HEK293 (cell line): ENCODE measurements around the gene ARHGAP26.

Experiments
- HOXA7 ChIP-seq: sonication (generic); formaldehyde crosslinking; IDR thresholded peaks from 2 replicates; pipeline ENCODE4 v1.8.1; 2022; ENCODE audit warnings: missing genetic modification reagents, borderline replicate concordance
- REPIN1 ChIP-seq: fragments of 450-650 bp; formaldehyde crosslinking; IDR thresholded peaks from 2 replicates; pipeline ENCODE4 v1.5.1; 2017; ENCODE audit warnings: missing biosample characterization, missing genetic modification characterization, low read depth
- ZNF626 ChIP-seq: fragments of 450-650 bp; sonication (Bioruptor Pico); formaldehyde crosslinking; IDR thresholded peaks from 2 replicates; pipeline ENCODE4 v1.5.1; 2018; ENCODE audit warnings: missing biosample characterization, missing genetic modification characterization, inconsistent platforms
- TF ChIP-seq, protein P1 (sequence below): fragments of 450-650 bp; formaldehyde crosslinking; IDR thresholded peaks from 2 replicates; pipeline ENCODE4 v1.5.1; 2016; ENCODE audit warnings: missing biosample characterization, missing genetic modification characterization, borderline replicate concordance
- TF ChIP-seq, protein P2 (sequence below): fragments of 450-650 bp; formaldehyde crosslinking; IDR thresholded peaks from 2 replicates; pipeline ENCODE4 v1.5.1; 2016; ENCODE audit warnings: missing biosample characterization, missing genetic modification characterization
- TF ChIP-seq, protein P3 (sequence below): fragments of 450-650 bp; formaldehyde crosslinking; IDR thresholded peaks from 2 replicates; pipeline ENCODE4 v1.5.1; 2017; ENCODE audit warnings: missing biosample characterization, missing genetic modification characterization

DNA sequence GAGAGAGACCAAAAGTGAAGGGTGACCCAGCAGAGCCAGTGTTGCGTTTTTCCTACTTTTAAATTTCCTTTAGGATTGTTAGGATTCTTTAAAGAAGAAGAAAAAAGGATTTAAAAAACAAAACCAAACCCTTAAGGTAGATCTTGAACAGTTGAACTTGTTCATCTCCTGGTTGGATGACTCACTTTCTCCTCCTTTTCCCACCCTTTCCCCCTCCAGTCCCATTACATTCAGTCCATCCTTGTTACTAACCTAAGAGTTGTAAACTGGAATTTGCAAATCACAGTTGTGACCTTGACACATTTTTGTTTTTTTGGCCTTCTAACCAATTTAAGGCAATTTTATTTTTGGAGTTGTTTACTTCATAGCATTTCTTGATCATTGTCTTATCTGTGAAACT lies 289.2 kb downstream of the ARHGAP26 start:
- no peak for TF ChIP-seq HOXA7 (CRISPR knock-in tag)
- TF ChIP-seq, protein P1, sequence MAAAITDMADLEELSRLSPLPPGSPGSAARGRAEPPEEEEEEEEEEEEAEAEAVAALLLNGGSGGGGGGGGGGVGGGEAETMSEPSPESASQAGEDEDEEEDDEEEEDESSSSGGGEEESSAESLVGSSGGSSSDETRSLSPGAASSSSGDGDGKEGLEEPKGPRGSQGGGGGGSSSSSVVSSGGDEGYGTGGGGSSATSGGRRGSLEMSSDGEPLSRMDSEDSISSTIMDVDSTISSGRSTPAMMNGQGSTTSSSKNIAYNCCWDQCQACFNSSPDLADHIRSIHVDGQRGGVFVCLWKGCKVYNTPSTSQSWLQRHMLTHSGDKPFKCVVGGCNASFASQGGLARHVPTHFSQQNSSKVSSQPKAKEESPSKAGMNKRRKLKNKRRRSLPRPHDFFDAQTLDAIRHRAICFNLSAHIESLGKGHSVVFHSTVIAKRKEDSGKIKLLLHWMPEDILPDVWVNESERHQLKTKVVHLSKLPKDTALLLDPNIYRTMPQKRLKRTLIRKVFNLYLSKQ (tag by site-specific recombination), result no peak
- no peak for TF ChIP-seq REPIN1
- TF ChIP-seq, protein P2, sequence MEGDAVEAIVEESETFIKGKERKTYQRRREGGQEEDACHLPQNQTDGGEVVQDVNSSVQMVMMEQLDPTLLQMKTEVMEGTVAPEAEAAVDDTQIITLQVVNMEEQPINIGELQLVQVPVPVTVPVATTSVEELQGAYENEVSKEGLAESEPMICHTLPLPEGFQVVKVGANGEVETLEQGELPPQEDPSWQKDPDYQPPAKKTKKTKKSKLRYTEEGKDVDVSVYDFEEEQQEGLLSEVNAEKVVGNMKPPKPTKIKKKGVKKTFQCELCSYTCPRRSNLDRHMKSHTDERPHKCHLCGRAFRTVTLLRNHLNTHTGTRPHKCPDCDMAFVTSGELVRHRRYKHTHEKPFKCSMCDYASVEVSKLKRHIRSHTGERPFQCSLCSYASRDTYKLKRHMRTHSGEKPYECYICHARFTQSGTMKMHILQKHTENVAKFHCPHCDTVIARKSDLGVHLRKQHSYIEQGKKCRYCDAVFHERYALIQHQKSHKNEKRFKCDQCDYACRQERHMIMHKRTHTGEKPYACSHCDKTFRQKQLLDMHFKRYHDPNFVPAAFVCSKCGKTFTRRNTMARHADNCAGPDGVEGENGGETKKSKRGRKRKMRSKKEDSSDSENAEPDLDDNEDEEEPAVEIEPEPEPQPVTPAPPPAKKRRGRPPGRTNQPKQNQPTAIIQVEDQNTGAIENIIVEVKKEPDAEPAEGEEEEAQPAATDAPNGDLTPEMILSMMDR, result no peak
- TF ChIP-seq ZNF626, result no peak
- TF ChIP-seq, protein P3, sequence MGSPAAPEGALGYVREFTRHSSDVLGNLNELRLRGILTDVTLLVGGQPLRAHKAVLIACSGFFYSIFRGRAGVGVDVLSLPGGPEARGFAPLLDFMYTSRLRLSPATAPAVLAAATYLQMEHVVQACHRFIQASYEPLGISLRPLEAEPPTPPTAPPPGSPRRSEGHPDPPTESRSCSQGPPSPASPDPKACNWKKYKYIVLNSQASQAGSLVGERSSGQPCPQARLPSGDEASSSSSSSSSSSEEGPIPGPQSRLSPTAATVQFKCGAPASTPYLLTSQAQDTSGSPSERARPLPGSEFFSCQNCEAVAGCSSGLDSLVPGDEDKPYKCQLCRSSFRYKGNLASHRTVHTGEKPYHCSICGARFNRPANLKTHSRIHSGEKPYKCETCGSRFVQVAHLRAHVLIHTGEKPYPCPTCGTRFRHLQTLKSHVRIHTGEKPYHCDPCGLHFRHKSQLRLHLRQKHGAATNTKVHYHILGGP (tag by site-specific recombination), result no peak
